Mesothelial cell of epicardium (in vitro differentiated cells): ENCODE data around the gene STK32A. TPM values are rescaled to one million over a fixed set of nuclear protein-coding genes. Genes with fewer than 3 reads are reported as not detected.
A peak's percentile ranks its signal among the peaks of the same experiment; 100 is the strongest.

Experiments
- DNase-seq, 2 experiments: peaks; one replicate each; pipeline ENCODE4 v3.0.0; 2021; ENCODE audit warnings: low spot score in 2 of 2; ENCODE audit not compliant: unreplicated experiment in 2 of 2
- H3K27ac Mint-ChIP-seq: 2 replicates; pipeline ENCODE4 v1.8.0; 2021; ENCODE audit warnings: mixed read lengths
- H3K27me3 Mint-ChIP-seq: 2 replicates; pipeline ENCODE4 v1.8.0; 2021; ENCODE audit warnings: low read depth, mixed read lengths
- H3K36me3 Mint-ChIP-seq: 2 replicates; pipeline ENCODE4 v1.8.0; 2021; ENCODE audit warnings: mixed read lengths
- H3K4me1 Mint-ChIP-seq: 2 replicates; pipeline ENCODE4 v1.8.0; 2021; ENCODE audit warnings: mixed read lengths
- H3K4me3 Mint-ChIP-seq: 2 replicates; pipeline ENCODE4 v1.8.0; 2021; ENCODE audit warnings: mild to moderate bottlenecking, moderate library complexity, mixed read lengths
- H3K9me3 Mint-ChIP-seq: 2 replicates; pipeline ENCODE4 v1.8.0; 2021; ENCODE audit warnings: mixed read lengths
- total RNA-seq: library from RNA; stranded (reverse); gene quantifications from 3 replicates; pipeline ENCODE4 v1.2.1, GENCODE V29; 2021
- TF ChIP-seq, protein P1 (sequence below): fragments of 200-600 bp; sonication (generic); IDR thresholded peaks from one replicate; pipeline ENCODE4 v1.5.0; 2021; ENCODE audit warnings: antibody characterized with exemption; ENCODE audit not compliant: unreplicated experiment

STK32A gene
- total RNA-seq, 1 donor from 2014 or later = 3.5 TPM

DNA sequence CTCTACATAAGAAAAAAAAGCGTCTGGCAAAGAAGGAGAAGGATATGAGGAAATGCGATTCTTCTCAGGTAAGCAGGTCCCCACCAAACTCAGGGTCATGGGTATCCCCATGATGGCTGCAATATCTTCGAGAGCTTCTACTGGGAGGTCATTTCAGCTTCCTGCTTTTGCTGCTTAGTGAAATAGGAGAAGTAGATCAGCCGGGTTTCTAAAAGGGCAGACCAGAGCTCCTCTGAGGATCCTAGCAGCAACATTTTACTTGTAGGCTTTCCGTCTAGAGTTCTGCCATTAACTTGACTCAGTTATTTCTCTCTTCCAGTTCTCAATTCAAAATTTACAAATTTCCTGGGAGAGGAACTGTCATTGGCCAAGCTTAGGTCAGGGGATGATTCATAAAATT is 140.3 kb downstream of the STK32A start:
- Mint-ChIP-seq H3K27me3 (no peaks in the 10 kb centered on the region), H3K4me3 (no peak overlapping the region)

DNA sequence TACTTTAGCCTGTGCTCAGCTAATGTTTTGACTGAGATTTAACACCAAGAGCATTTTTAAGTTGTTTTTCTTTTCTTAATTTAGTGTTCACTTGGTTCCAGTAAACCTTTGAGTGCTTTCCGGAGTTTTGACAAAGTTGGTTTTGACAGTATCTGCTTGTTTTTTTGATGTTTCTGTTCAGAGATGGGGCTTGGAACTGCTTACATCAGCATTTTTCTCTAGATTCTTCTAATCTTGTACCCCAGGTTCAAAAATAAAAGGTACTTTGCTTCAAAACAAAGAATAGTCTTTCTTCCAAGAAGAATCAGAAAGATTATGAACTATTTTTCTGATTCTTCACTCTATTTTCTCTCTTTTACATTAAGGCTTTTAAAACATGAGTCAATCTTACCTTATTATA is 142.9 kb downstream of the STK32A start:
- Mint-ChIP-seq H3K9me3 (peaks cover 29% of the 10 kb centered on the region), H3K4me3 (no peak overlapping the region), H3K27me3 (no peaks in the 10 kb centered on the region), H3K4me1 (peaks cover 2% of the 10 kb centered on the region), H3K27ac (no peak overlapping the region), H3K36me3 (peaks cover 13% of the 10 kb centered on the region)
- no peak for DNase-seq
- TF ChIP-seq, protein P1, sequence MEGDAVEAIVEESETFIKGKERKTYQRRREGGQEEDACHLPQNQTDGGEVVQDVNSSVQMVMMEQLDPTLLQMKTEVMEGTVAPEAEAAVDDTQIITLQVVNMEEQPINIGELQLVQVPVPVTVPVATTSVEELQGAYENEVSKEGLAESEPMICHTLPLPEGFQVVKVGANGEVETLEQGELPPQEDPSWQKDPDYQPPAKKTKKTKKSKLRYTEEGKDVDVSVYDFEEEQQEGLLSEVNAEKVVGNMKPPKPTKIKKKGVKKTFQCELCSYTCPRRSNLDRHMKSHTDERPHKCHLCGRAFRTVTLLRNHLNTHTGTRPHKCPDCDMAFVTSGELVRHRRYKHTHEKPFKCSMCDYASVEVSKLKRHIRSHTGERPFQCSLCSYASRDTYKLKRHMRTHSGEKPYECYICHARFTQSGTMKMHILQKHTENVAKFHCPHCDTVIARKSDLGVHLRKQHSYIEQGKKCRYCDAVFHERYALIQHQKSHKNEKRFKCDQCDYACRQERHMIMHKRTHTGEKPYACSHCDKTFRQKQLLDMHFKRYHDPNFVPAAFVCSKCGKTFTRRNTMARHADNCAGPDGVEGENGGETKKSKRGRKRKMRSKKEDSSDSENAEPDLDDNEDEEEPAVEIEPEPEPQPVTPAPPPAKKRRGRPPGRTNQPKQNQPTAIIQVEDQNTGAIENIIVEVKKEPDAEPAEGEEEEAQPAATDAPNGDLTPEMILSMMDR = no peak

More for the DNA sequence above, 140.3 kb downstream of the STK32A start:
- TF ChIP-seq, protein P1 = no peak
- H3K27ac Mint-ChIP-seq = no peak overlapping the region
- H3K4me1 Mint-ChIP-seq = peaks cover 2% of the 10 kb centered on the region
- H3K36me3 Mint-ChIP-seq = peaks cover 8% of the 10 kb centered on the region
- H3K9me3 Mint-ChIP-seq = peaks cover 17% of the 10 kb centered on the region
- no peak for DNase-seq

DNA sequence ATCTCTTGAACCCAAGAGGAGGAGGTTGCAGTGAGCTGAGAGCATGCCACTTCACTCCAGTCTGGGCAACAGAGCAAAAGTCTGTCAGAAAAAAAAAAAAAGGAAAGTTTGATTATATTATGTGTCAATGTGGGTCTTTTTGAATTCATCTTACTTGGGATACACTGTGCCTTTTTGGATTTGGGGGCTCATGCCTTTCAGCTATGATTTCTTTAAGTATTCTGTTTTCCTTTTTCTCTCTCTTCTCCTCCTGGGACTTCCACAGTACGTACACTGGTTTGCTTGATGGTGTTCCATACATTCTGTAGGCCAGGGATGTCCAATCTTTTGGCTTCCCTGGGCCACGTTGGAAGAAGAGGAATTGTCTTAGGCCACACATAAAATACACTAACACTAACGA is 146.7 kb downstream of the STK32A start:
- no peak overlapping the region for H3K4me3 Mint-ChIP-seq
- peaks cover 13% of the 10 kb centered on the region for H3K36me3 Mint-ChIP-seq
- no peak for DNase-seq
- TF ChIP-seq, protein P1 = no peak
- no peaks in the 10 kb centered on the region for H3K27me3 Mint-ChIP-seq
- no peak overlapping the region for H3K27ac Mint-ChIP-seq
- peaks cover 22% of the 10 kb centered on the region for H3K4me1 Mint-ChIP-seq
- H3K9me3 Mint-ChIP-seq = peaks cover 29% of the 10 kb centered on the region

DNA sequence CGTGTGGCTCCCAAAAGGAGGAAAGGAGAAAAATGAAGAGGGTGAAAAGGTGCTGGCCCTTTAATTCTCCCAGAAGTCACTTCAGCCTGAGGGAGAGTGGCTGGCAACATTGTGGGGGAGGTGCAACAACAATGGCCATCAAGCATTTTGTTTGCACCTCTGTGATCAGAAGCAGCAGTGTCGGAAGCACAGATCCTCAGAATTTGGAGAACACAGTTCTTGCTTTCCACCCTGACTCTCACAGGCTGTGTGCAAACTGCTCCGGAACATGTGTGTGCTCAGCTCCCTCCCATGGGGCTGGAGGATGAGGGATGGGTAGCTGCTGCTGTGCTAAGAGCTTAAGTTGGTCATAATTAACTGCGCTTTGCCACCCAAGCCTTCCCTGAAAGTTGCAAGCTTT is 147.9 kb downstream of the STK32A start:
- peaks cover 29% of the 10 kb centered on the region for H3K9me3 Mint-ChIP-seq

DNA sequence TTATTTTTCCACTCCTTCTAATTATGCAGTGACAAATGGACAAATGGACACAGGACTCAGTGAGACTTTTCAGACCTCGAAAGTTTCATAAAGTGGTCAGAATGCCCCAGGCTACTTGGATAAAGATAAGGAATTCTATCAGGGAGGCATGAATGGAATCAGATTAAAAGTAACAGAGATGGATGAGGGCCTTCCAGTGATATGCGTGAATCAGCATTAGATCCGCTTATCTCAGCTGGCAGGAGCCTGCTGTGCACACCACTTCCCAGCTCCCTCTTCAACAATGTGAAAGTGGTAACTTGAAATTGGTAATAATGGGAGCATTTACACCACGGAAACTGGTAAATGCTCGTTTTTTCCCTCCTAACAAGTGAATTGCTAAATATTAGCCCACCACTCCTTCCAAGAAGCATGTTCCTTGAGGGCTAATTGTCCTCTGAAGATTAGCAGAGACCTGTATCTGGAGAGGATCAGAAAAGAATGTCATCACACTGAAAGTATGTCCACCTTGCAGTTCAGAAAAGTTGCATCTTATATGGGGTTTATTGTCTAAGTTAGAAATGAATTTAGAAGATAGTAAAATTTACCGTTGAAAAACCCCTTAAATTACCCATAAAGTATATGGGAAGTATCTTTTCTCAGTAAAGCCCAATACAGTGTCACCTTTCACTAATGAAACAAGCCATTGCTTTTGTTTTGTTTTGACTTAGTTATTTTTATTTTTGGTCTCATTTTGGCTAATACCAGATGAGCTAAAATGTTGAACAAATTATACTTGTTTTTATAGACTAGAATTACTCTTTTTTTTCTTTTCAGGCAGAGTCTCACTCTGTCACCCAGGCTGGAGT is 149.7 kb downstream of the STK32A start:
- no peak for DNase-seq

More for the DNA sequence above, 147.9 kb downstream of the STK32A start:
- peaks cover 31% of the 10 kb centered on the region for H3K4me1 Mint-ChIP-seq
- H3K4me3 Mint-ChIP-seq = peak overlapping the region; percentile 74
- peak overlapping the region; percentile 82 for H3K27ac Mint-ChIP-seq
- H3K27me3 Mint-ChIP-seq = no peaks in the 10 kb centered on the region
- TF ChIP-seq, protein P1 = no peak
- peaks cover 13% of the 10 kb centered on the region for H3K36me3 Mint-ChIP-seq
- no peak for DNase-seq

More for the DNA sequence above, 149.7 kb downstream of the STK32A start:
- H3K4me3 Mint-ChIP-seq = peak overlapping the region; percentile 27
- H3K9me3 Mint-ChIP-seq = peaks cover 15% of the 10 kb centered on the region
- H3K4me1 Mint-ChIP-seq = peaks cover 34% of the 10 kb centered on the region
- H3K27ac Mint-ChIP-seq = peak overlapping the region; percentile 78
- H3K27me3 Mint-ChIP-seq = no peaks in the 10 kb centered on the region
- peaks cover 5% of the 10 kb centered on the region for H3K36me3 Mint-ChIP-seq
- TF ChIP-seq, protein P1 = no peak
